GM04504 (cell line): ENCODE measurements around the gene ARHGEF16.

ENCODE experiments used
- DNase-seq: peaks from one replicate; pipeline ENCODE4 v3.0.0-alpha.2; 2012; ENCODE audit warnings: low read depth

The ARHGEF16 gene

GRCh38 chr1:3482378-3482849 is 27.9 kb downstream of the ARHGEF16 start:
- no peak for DNase-seq

- DNase-seq: no peak
These were observed 28.9 kb downstream of the ARHGEF16 start for GRCh38 chr1:3483380-3483779.

- DNase-seq: no peak
These were observed 29.5 kb downstream of the ARHGEF16 start for GRCh38 chr1:3483801-3484444.

- no peak for DNase-seq
These were observed 30.6 kb downstream of the ARHGEF16 start for GRCh38 chr1:3485016-3485415.

GRCh38 chr1:3488432-3488831 is 34.0 kb downstream of the ARHGEF16 start:
- DNase-seq: no peak

GRCh38 chr1:3490046-3490745 is 35.7 kb downstream of the ARHGEF16 start:
- no peak for DNase-seq

- DNase-seq: no peak
These were observed 37.1 kb downstream of the ARHGEF16 start for GRCh38 chr1:3491291-3492246.

- no peak for DNase-seq
These were observed 38.2 kb downstream of the ARHGEF16 start for GRCh38 chr1:3492545-3493246.

GRCh38 chr1:3494321-3495308 is 40.1 kb downstream of the ARHGEF16 start:
- DNase-seq: no peak

GRCh38 chr1:3495776-3496745 is 41.6 kb downstream of the ARHGEF16 start:
- DNase-seq: no peak

- no peak for DNase-seq
These were observed 42.5 kb downstream of the ARHGEF16 start for GRCh38 chr1:3496916-3497315.

GRCh38 chr1:3497521-3497920 is 43.1 kb downstream of the ARHGEF16 start:
- DNase-seq: no peak

- no peak for DNase-seq
These were observed 43.9 kb downstream of the ARHGEF16 start for GRCh38 chr1:3498246-3498930.

GRCh38 chr1:3498986-3499385 is 44.5 kb downstream of the ARHGEF16 start:
- DNase-seq: no peak

- DNase-seq: no peak
These were observed 45.1 kb downstream of the ARHGEF16 start for GRCh38 chr1:3499611-3500010.

GRCh38 chr1:3500265-3500835 is 45.9 kb downstream of the ARHGEF16 start:
- DNase-seq: no peak

- no peak for DNase-seq
These were observed 47.0 kb downstream of the ARHGEF16 start for GRCh38 chr1:3501437-3501836.

- no peak for DNase-seq
These were observed 47.6 kb downstream of the ARHGEF16 start for GRCh38 chr1:3501856-3502640.
